KG1 (cell line): ENCODE data around the gene POLE.

Source experiments
- DNase-seq: peaks from one replicate; lab custom pipeline; 2025; lab: John Stamatoyannopoulos, UW

POLE gene

DNA sequence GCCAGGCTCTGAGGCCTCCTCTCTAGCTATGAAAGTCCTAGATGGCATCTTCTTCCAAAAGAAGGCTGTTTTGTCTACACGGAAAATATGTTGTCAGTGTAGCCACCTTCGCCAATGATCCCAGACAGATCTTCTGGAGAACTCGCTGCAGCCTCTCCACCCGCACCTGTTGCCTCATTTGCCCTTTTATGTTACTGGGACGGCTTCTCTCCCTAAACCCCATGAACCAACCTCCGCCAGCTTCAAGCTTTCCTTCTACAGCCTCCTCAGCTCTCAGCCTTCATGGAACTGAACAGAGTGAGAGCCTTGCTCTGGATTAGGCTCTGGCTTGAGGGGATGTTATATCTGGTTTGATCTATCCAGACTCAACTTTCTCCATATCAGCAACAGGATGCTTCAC, 57.8 kb downstream of the POLE start:
- DNase-seq: no peak

DNA sequence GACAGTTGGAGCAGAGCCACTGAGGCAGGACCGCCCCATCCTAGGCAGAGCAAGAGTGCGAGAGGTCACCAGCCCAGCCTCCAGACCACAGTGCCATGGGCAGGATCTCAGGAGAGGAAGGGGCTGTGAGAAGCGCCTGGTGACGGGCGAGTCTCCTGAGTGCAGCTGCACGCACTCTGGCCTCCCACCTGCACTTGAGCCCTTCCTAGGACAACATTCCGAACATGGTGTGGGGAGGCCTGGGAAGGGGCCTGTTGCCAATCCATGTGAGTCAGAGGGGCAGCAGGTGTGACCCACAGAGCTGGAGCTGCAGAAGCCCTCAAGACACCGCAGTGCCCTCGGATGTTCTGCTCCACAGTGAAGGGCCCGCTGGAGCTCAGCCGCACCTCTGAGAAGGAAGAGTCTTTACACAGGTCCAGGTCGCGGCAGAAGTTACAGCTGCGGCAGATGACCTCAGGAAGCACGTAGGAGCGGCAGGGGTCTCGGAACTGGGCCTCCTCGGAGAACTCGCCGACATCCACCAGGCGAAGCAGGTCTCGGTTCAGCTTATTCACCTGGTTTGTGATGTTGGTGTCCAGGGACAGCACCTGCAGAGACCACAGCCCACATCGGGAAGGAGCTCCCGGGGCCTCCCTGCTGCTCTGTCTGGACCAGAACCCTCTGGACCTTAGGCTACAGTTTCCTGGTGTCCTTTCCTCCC, 61.3 kb downstream of the POLE start:
- DNase-seq: no peak

DNA sequence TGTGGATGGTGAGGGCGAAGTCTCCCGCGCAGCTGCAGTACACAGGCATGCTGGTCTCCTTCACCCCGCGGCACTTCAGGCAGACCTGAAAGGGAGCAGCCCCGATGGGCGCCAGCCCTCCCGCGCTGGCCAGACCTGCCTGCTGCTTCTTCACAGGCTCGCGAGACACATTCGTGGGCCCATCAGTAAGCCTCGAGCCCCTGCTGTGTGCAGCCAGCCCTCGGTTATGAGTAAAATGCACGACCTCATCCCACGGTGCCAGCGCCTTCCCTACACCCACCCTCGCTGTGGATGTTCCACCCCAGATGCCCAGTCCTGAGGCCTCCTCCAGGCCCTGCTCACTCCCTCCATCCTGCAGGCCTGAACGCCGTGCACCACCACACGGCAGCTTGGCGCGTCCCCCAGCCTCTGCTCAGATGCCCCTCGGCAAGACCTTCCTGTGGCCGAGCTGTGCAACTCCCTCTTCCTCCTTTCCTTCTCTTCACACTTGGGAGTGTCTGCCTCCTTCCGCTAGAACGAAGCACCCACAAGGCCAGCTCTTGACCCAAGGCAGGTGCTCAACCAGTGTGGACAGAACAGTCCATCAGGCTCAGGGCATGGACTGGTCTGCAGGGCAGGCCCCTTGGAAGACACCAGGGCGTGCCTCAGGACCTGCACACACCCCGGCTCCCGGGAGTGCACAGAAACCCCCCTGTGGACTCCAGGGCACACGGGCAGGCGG, 62.1 kb downstream of the POLE start:
- no peak for DNase-seq

DNA sequence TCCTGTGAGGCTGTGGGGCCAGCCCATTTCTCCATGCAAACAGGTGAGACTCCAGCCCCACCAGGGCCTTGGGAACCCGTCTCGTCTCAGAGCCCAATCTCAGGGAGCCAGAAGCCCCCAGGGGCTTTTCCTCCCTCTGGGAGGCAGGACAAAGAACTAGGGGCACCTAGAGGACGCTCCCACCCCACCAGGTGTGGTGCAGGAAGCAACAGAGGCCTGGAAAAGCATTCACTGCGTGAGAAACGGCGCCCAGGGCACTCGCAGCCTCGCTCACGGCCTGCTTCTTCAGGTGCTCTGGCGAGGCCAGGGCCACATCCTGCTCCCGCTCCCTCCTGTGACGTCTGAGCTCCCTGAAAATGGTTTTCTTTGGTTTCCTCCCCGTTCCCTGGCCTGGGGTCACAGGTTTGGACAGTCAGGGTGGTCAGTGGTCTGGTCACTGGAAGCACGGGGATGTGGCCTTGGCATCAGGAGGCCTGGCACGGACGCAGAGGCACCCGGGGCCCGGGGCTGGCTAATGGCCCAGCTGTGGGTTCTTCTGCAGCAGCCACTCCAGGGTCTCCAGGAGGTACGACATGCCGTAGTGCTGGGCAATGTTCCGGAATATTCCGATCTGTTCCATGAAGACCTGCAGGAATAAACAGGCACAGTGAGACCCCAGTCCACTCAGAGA, 62.8 kb downstream of the POLE start:
- no peak for DNase-seq

GRCh38 chr12:132623072-132623869, 63.9 kb downstream of the POLE start:
- DNase-seq: no peak

DNA sequence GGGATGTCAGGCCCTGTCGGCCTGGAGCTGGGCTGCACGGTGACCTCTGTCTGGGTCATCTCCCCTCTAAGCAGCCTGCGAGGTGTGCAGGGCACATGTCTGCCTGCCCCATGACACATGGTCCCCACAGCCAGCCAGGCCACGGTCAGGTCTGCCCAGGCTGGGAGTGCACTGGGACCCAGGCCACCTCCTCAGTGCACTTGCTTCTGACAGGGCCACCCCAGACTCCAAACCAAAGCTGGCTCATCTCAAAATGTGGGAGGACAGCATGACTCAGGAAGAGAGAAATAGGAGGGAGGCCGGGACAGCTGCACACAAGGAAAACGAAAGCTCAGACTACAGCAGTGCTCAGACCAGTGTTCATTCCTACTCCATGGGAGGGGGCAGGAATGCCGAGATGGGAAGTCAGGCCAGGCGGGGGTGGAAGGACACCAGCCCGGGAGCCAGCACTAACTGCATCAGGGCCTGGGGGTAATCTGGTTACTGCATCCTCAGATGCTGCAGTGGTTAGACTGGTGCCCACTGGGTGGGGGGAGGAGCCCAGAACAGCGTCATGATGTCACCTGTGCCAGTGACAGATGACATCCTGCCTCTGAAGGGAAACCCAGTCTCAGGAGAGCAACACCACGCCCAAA, 64.6 kb downstream of the POLE start:
- DNase-seq: no peak

DNA sequence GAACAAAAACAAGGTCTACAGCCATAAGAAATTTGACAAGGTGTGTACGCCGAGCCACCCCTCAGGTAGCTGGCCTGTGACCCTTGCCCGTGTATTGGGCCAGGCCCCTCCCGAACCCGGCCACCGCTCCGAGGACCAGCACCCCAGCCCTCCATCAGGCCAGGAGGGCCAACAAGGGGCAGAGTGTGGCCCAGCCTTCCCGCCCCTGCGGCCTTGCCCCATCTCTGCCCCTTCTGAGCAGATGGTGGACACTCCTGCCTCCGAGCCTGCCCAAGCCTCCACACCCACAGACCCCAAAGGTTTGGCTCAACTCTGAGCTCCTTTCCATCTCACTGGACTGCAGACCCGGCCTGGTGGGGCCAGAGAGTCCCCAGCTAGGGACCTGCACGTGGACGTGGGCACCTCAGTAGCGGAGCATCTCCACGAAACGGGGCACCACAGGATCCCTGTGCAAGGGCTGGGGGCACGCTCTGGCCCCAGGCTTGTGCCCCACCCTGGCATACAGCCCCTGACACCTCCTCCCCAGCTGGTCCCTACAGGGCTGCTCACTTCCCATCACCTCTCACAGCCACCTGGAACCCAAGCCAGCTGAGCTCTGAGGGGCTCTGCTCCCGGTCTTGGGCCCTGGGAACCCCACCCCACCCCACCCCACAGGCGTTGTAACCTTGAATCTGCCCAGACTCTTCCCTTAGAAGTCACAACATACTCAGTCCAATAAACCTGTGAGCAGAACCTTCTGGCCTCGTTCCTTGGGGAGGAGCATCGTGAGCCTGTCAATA, 65.3 kb downstream of the POLE start:
- DNase-seq: no peak

DNA sequence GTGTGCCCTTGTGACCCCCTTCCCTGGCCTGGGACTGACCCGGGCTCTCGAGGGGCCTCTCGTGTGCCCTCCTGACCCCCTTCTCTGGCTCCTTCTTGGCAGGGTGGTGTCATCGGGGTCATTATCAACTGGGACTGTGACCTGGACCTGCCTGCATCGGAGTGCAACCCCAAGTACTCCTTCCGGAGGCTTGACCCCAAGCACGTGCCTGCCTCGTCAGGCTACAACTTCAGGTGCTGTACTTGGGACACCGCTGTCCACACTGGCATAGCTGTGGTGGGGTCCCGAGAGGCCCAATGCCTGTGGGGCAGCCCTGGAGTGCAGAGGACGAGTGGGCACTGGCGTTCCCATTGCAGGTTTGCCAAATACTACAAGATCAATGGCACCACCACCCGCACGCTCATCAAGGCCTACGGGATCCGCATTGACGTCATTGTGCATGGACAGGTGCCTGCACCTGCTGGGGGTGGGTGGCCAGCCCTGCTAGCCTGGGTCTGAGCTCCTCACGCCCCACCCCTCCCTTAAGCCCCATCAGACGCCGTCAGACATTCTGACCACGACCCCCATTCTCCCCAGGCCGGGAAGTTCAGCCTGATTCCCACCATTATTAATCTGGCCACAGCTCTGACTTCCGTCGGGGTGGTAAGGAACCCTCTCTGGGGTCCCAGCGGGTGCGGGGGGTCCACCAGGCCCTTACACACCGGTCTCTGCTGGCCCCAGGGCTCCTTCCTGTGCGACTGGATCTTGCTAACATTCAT, 66.1 kb downstream of the POLE start:
- DNase-seq: no peak

- no peak for DNase-seq
Measured at GRCh38 chr12:132620113-132620898, 66.8 kb downstream of the POLE start.

GRCh38 chr12:132619386-132620112, 67.6 kb downstream of the POLE start:
- no peak for DNase-seq

- DNase-seq: no peak
Measured at GRCh38 chr12:132619071-132619385, 68.1 kb downstream of the POLE start.

GRCh38 chr12:132618683-132619043, 68.5 kb downstream of the POLE start, which contains the start of gene P2RX2:
TSS of gene P2RX2 (plus strand) at chr12:132618776. CDS start at chr12:132618817, 41 bp downstream.
- no peak for DNase-seq

DNA sequence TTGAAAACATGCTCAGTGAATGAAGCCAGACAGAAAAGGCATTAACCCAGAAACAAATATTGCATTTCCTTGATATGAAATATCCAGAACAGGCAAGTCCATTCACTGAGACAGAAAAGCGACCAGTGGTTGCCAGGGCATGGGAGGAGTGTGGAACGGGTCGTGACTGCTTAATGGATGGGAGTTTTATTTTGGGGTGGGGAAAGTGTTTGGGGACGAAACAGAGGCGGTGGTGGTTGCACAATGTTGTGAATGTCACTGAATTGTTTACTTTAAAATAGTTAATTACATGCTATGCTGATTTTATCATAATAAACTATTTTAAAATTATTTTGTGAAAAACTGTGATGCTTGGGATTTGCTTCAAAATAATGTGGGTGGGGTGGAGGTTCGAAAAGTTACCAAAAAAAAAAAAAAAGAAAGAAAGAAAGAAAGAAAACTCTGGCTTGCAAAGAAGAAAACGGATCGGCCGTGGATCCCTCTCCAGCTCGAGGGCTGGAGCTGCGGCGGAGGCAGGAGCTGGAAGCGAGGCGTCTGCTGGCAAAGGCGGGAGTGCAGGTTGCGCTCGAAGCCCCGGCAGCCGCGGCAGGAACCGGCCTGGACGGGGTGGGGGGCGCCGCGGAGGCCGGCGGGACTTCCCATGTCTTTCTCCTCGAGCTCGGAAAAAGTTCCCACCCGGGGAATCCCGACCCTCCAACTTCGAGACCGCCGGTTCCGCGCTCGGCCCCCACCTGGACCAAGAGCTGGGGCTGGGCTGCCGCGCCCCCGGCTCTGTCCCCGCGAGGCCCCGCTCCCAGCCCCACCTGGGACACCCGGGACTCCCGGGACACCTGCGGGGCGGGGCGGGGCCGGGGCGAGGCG, 69.1 kb downstream of the POLE start:
- no peak for DNase-seq

- no peak for DNase-seq
Measured at GRCh38 chr12:132617135-132617701, 69.9 kb downstream of the POLE start.

GRCh38 chr12:132615579-132616038, 71.5 kb downstream of the POLE start:
- DNase-seq: no peak

DNA sequence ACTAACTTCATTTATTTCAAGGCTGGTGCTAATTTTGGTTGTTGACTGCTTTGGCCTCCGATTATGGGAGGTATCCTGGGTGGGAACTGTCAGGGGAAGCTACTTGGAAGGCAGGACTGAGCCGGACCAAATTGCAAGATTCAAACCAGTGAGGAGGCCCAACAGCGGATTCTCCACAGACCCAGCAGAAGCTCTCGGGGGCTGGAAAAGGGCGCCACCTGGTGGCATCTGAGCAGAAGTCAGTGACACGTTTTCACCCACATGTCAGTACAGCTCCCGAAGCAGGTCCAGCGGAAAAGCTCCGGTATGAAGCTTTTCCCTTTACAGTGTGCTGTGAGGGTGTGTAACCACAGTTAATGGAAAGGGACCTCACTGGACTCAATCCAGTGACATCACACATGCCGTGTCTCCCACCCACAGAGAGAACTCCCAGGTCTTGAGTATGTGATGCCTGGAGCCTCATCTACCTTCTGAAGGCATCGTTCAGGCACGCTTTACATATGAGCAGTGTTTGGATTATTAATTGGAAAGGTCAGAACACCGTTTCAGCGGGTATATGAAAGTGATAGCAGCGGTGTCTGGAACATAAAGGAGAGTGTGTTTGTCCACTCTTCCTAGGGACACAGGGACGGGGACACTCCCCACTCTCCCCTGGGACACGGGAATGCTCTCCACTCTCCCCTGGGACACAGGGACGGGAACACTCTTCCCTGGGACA, 72.1 kb downstream of the POLE start:
- DNase-seq: peak; percentile 72

DNA sequence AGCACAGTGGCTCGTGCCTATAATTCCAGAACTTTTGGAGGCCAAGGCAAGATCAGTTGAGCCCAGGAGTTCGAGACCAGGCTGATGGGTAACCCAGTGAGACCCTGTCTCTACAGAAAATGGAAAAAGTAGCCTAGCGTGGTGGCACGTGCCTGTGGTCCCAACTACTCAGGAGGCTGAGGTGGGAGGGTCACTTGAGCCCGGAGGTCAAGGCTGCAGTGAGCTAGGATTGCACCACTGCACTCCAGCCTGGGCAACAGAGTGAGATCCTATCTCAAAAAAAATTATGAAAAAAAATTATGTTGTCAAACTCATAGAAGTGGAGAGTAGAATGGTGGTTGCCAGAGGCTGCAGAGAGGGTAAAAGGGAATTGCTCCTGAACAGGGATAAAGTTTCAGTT, 73.1 kb downstream of the POLE start:
- DNase-seq: no peak
